ENCODE measurements around the gene ZNF10. TPM values are rescaled to one million over a fixed set of nuclear protein-coding genes. Genes with fewer than 3 reads are reported as not detected.

ZNF10 gene
- polyA plus RNA-seq (ENCODE audit: insufficient read length in 3 of 3), result 10 to 100 TPM; 17.3 to 30.0 (median 29.3) TPM
- long read RNA-seq, donor 1, result 0 reads
- long read RNA-seq, donor 2, partial matches to known transcripts, result 0 of 6 reads
- long read RNA-seq, donor 2, other reads (novel, unspliced or antisense), result 5 of 6 reads
- long read RNA-seq, donor 3, result 0 reads
- long read RNA-seq, donor 4, result 0 reads
- long read RNA-seq, donor 5, partial matches to known transcripts, result 0 of 1 reads
- long read RNA-seq, donor 5, other reads (novel, unspliced or antisense), result 0 of 1 reads
- long read RNA-seq, donor 6, full-length matches to known transcripts, result 3 of 3 reads
- long read RNA-seq, donor 6, partial matches to known transcripts, result 0 of 3 reads
- long read RNA-seq, donor 6, other reads (novel, unspliced or antisense), result 0 of 3 reads
- long read RNA-seq, donor 7, partial matches to known transcripts, result 0 of 1 reads
- long read RNA-seq, donor 7, other reads (novel, unspliced or antisense), result 0 of 1 reads
- long read RNA-seq, donor 8, partial matches to known transcripts, result 0 of 6 reads
- long read RNA-seq, donor 8, other reads (novel, unspliced or antisense), result 6 of 6 reads
- long read RNA-seq, donor 9, partial matches to known transcripts, result 0 of 1 reads
- long read RNA-seq, donor 9, other reads (novel, unspliced or antisense), result 0 of 1 reads
- long read RNA-seq, donor 10, partial matches to known transcripts, result 0 of 2 reads
- long read RNA-seq, donor 10, other reads (novel, unspliced or antisense), result 0 of 2 reads
- long read RNA-seq, donor 11, result 0 reads
- long read RNA-seq, donor 12, partial matches to known transcripts, result 0 of 2 reads
- long read RNA-seq, donor 12, other reads (novel, unspliced or antisense), result 0 of 2 reads
- long read RNA-seq, donor 13, result 0 reads
- long read RNA-seq, donor 14, result 0 reads
- long read RNA-seq, donor 15, partial matches to known transcripts, result 0 of 1 reads
- long read RNA-seq, donor 15, other reads (novel, unspliced or antisense), result 0 of 1 reads
- long read RNA-seq, donor 16, result 0 reads

GRCh38 chr12:133130038-133130807, at the start of gene ZNF10, which contains the start of gene ZNF891:
ZNF10 (plus strand) TSS chr12:133130627; CDS start chr12:133144493, 13,866 bp downstream.
ZNF891 (minus strand) TSS chr12:133130274; CDS start chr12:133121918, 8,356 bp downstream.
- DNase-seq, result peak; percentile 95

- DNase-seq, result no peak
Measured at GRCh38 chr12:133081159-133081780, 49.2 kb upstream of the ZNF10 start.

GRCh38 chr12:133083345-133083744, 47.1 kb upstream of the ZNF10 start:
- DNase-seq, result no peak

- DNase-seq, result no peak
Measured at GRCh38 chr12:133105620-133106019, 24.8 kb upstream of the ZNF10 start.

- DNase-seq, result no peak
Measured at GRCh38 chr12:133106253-133106652, 24.2 kb upstream of the ZNF10 start.

GRCh38 chr12:133107121-133107520, 23.3 kb upstream of the ZNF10 start:
- no peak for DNase-seq

- DNase-seq, result no peak
Measured at GRCh38 chr12:133108150-133108549, 22.3 kb upstream of the ZNF10 start.

- DNase-seq, result no peak
Measured at GRCh38 chr12:133120385-133121191, 9.8 kb upstream of the ZNF10 start.

- DNase-seq, result no peak
Measured at GRCh38 chr12:133124674-133125073, 5.8 kb upstream of the ZNF10 start.

GRCh38 chr12:133129368-133130037, 924 bp upstream of the ZNF10 start:
- DNase-seq, result no peak

- no peak for DNase-seq
Measured at GRCh38 chr12:133130808-133131128, 341 bp downstream of the ZNF10 start.

- no peak for DNase-seq
Measured at GRCh38 chr12:133135747-133136146, 5.3 kb downstream of the ZNF10 start.

GRCh38 chr12:133145981-133146380, 15.6 kb downstream of the ZNF10 start:
- no peak for DNase-seq

GRCh38 chr12:133156125-133156690, 25.8 kb downstream of the ZNF10 start:
- DNase-seq, result no peak

GRCh38 chr12:133165776-133166175, 35.3 kb downstream of the ZNF10 start:
- no peak for DNase-seq

- DNase-seq, result no peak
Measured at GRCh38 chr12:133172491-133172890, 42.1 kb downstream of the ZNF10 start.

GRCh38 chr12:133174901-133175300, 44.5 kb downstream of the ZNF10 start:
- DNase-seq, result no peak

- DNase-seq, result no peak
Measured at GRCh38 chr12:133180669-133181068, 50.2 kb downstream of the ZNF10 start.

- DNase-seq, result peak; percentile 93
Measured at GRCh38 chr12:133181238-133181959, 51.0 kb downstream of the ZNF10 start, which contains the start of gene ZNF268. ZNF268 (plus strand) TSS chr12:133181495; CDS start chr12:133181998, 503 bp downstream.
